Activated CD8-positive, alpha-beta memory T cell treated with anti-CD3 and anti-CD28 coated beads, Interleukin-2, amount 10 ng/mL, durations not matched to agents 7 days and 5 days (primary cell): ENCODE results near the gene DNAL1. TPM values are rescaled to one million over a fixed set of nuclear protein-coding genes. Genes with fewer than 3 reads are reported as not detected.
"Not testable (repeated sequence)": the region's sequence is repeated elsewhere in the genome, so short reads cannot be mapped to it uniquely, and the experiment has no call there.

Experiments
- ATAC-seq: fragments of 150-1000 bp; cut with Tn5 transposase; one replicate; pipeline ENCODE4 v1.10.0; 2021; ENCODE audit warnings: moderate library complexity
- CTCF ChIA-PET: fragments of 350-600 bp; sonication (Branson Sonifier 250); formaldehyde crosslinking; loops from one replicate; lab custom pipeline; 2021; ENCODE audit warnings: antibody characterized with exemption; lab: Charles Lee
- DNase-seq: peaks from one replicate; pipeline ENCODE4 v3.0.0-alpha.2; 2020
- H3K27ac Mint-ChIP-seq: one replicate; pipeline ENCODE4 v1.8.0; 2021; ENCODE audit warnings: mild to moderate bottlenecking, mixed read lengths
- H3K27me3 Mint-ChIP-seq: one replicate; pipeline ENCODE4 v1.8.0; 2021; ENCODE audit warnings: mixed read lengths
- H3K36me3 Mint-ChIP-seq: one replicate; pipeline ENCODE4 v1.8.0; 2021; ENCODE audit warnings: mild to moderate bottlenecking, mixed read lengths
- H3K4me1 Mint-ChIP-seq: one replicate; pipeline ENCODE4 v1.8.0; 2021; ENCODE audit warnings: mixed read lengths
- H3K4me3 Mint-ChIP-seq: one replicate; pipeline ENCODE4 v1.8.0; 2021; ENCODE audit warnings: mild to moderate bottlenecking, moderate library complexity, mixed read lengths
- H3K9me3 Mint-ChIP-seq: one replicate; pipeline ENCODE4 v1.8.0; 2022; ENCODE audit warnings: low read depth, mixed read lengths
- total RNA-seq, 2 experiments: library from RNA; stranded (reverse); gene quantifications; one replicate each; pipeline ENCODE4 v1.2.3, GENCODE V29; 2021

Gene DNAL1
- total RNA-seq, 2 experiments from 2014 or later: 8.8 to 9.1 TPM

DNA sequence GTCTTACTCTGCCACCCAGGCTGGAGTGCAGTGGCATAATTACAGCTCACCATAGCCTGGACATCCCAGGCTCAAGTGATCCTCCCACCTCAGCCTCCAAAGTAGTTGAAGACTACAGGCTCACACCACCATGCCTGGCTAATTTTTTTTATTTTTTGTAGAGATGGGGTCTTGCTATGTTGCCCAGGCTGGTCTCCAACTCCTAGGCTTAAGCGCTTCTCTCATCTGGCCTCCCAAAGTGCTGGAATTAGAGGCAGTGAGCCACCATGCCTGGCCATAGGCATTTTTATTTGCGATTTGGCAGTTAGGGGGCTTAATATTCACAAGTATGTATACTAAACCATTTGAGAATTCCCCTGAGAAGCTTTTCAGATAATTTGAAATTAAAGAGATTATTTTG is 50.3 kb downstream of the DNAL1 start:
- DNase-seq: no peak

GRCh38 chr14:73695997-73696396 is 51.2 kb downstream of the DNAL1 start:
- ATAC-seq (peak; percentile 46), DNase-seq (no peak)
- Mint-ChIP-seq H3K36me3 (peaks cover 5% of the 10 kb centered on the region), H3K27me3 (no peaks in the 10 kb centered on the region), H3K27ac (peak overlapping the region; percentile 89), H3K9me3 (no peaks in the 10 kb centered on the region), H3K4me3 (peak overlapping the region; percentile 51), H3K4me1 (peaks cover 32% of the 10 kb centered on the region)
- CTCF ChIA-PET: interaction anchor here (1.1 kb wide), 1 partner anchor 16 kb away, joined by 3 read pairs; no protein-coding TSS in a partner anchor

More for the DNA sequence above, 50.3 kb downstream of the DNAL1 start:
- Mint-ChIP-seq H3K9me3 (no peaks in the 10 kb centered on the region), H3K4me3 (no peak overlapping the region), H3K27me3 (no peaks in the 10 kb centered on the region), H3K4me1 (peaks cover 25% of the 10 kb centered on the region), H3K36me3 (peaks cover 5% of the 10 kb centered on the region), H3K27ac (no peak overlapping the region)
- ATAC-seq: no peak
- CTCF ChIA-PET: interaction anchor here (0.9 to 2.4 kb wide), 4 partner anchors 9 to 130 kb away, joined by 3 to 7 read pairs (median 4); no protein-coding TSS in a partner anchor

GRCh38 chr14:73696466-73697400 is 51.9 kb downstream of the DNAL1 start:
- CTCF ChIA-PET: interaction anchor here (1.1 kb wide), 1 partner anchor 15 kb away, joined by 3 read pairs; no protein-coding TSS in a partner anchor
- peak overlapping the region; percentile 51 for H3K4me3 Mint-ChIP-seq
- H3K36me3 Mint-ChIP-seq: peaks cover 5% of the 10 kb centered on the region
- peak; percentile 96 for ATAC-seq
- H3K4me1 Mint-ChIP-seq: peaks cover 35% of the 10 kb centered on the region
- H3K27me3 Mint-ChIP-seq: no peaks in the 10 kb centered on the region
- no peaks in the 10 kb centered on the region for H3K9me3 Mint-ChIP-seq
- peak overlapping the region; percentile 89 for H3K27ac Mint-ChIP-seq
- no peak for DNase-seq

DNA sequence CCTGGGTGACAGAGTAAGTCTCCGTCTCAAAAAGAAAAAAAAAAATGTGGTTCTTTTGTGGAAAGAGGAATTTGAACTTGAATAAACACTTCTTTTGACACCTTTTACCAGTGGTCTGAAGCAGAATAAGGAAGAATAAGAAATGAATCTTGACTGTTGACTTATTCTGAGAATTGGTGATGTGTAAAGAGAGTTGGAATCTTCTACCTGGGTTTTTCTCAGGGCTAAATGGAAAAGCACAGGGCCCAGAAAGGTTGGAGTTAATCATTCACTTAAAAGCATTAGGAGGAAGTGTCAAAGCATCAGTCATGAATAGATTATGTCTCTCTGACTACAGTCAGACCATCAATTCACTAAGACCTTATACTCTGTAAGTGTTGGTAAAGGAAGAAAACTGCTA is 55.5 kb downstream of the DNAL1 start:
- Mint-ChIP-seq H3K27ac (no peak overlapping the region), H3K4me1 (peaks cover 35% of the 10 kb centered on the region), H3K27me3 (no peaks in the 10 kb centered on the region), H3K36me3 (peaks cover 5% of the 10 kb centered on the region), H3K4me3 (no peak overlapping the region), H3K9me3 (no peaks in the 10 kb centered on the region)
- no peak for ATAC-seq
- DNase-seq: no peak
- CTCF ChIA-PET: no interaction called here

DNA sequence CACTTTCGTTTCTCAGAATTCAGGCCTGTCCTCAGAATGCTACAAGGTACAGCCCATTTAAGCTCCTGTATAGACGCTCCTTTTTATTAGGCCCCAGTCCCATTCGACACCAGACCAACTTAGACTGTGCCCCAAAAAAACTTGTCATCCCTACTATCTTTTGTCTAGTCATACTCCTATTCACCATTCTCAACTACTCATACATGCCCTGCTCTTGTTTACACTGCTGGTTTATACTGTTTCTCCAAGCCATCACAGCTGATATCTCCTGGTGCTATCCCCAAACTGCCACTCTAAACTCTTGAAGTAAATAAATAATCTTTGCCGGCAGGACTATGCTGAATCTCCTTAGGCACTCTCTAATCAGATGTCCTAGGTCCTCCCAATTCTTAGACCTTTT is 63.3 kb downstream of the DNAL1 start:
- H3K9me3 Mint-ChIP-seq, H3K27ac Mint-ChIP-seq, DNase-seq, CTCF ChIA-PET, H3K4me3 Mint-ChIP-seq, ATAC-seq, H3K27me3 Mint-ChIP-seq: not testable (repeated sequence)
- H3K4me1 Mint-ChIP-seq: peaks cover 15% of the 10 kb centered on the region
- H3K36me3 Mint-ChIP-seq: peaks cover 11% of the 10 kb centered on the region

DNA sequence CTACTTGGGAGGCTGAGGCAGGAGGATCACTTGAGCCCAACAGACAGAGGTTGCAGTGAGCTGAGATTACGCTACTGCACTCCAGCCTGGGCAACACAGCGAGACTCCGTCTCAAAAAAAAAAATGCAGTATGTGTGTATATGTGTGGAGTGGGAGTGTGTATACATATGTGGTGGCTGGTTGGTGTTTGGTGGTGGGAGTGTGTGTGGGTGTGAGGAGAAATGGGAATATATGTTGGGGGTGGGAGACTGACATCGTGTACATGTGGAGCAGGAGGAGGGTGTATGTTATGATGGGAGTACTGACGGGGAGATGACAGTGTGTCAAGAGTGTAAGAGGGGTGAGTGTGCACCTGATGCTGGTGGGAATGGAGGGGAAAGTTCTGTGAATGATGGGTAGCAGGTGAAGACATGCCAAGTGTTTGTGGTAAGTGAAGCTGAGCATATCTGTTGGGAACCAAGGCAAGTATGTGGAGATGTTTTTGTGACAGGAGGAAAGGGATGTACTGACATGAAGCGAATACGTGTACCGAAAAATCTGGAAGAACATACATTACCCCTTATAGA is 65.2 kb downstream of the DNAL1 start:
- Mint-ChIP-seq H3K27ac (no peak overlapping the region), H3K36me3 (peaks cover 14% of the 10 kb centered on the region), H3K4me3 (peak overlapping the region; percentile 1), H3K9me3 (no peaks in the 10 kb centered on the region), H3K27me3 (no peaks in the 10 kb centered on the region), H3K4me1 (peaks cover 21% of the 10 kb centered on the region)
- DNase-seq (no peak), ATAC-seq (no peak)
- CTCF ChIA-PET: interaction anchor here (1.8 to 4.1 kb wide), 2 partner anchors 19 to 33 kb away, joined by 6 to 20 read pairs; no protein-coding TSS in a partner anchor

GRCh38 chr14:73710737-73711136 is 66.0 kb downstream of the DNAL1 start:
- Mint-ChIP-seq H3K4me1 (peaks cover 21% of the 10 kb centered on the region), H3K4me3 (no peak overlapping the region), H3K36me3 (peaks cover 18% of the 10 kb centered on the region), H3K27ac (no peak overlapping the region), H3K9me3 (no peaks in the 10 kb centered on the region), H3K27me3 (no peaks in the 10 kb centered on the region)
- no peak for DNase-seq
- CTCF ChIA-PET: interaction anchor here (1.5 to 4.1 kb wide), 3 partner anchors 18 to 48 kb away, joined by 4 to 20 read pairs (median 6); no protein-coding TSS in a partner anchor
- ATAC-seq: no peak

DNA sequence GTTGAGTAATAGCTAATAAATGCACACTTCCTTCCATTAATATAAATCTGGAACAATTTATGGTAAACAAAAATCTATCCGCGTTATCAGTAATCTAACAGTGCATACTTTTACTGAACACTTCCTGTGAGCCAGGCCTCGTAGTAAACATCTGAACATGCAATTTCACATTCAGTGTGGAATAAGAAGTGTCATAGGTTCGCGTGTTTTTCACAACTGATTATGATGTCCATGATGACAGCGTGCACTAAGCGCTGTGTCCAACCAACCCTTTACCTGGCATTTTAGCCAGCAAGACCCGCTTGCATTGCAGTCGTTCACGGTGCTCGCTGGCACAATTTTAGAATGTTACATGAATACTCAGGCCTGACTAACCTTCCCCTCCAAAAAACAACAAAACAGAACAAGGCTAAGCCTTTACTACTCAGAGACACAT is 67.3 kb downstream of the DNAL1 start:
- H3K27ac Mint-ChIP-seq: peak overlapping the region; percentile 95
- peak overlapping the region; percentile 96 for H3K4me3 Mint-ChIP-seq
- CTCF ChIA-PET: interaction anchor here (0.8 to 4.1 kb wide), 12 partner anchors 9 to 204 kb away, joined by 3 to 20 read pairs (median 3); no protein-coding TSS in a partner anchor
- H3K9me3 Mint-ChIP-seq: no peaks in the 10 kb centered on the region
- no peaks in the 10 kb centered on the region for H3K27me3 Mint-ChIP-seq
- peaks cover 19% of the 10 kb centered on the region for H3K4me1 Mint-ChIP-seq
- DNase-seq (no peak), ATAC-seq (peak; percentile 5)
- H3K36me3 Mint-ChIP-seq: peaks cover 27% of the 10 kb centered on the region

DNA sequence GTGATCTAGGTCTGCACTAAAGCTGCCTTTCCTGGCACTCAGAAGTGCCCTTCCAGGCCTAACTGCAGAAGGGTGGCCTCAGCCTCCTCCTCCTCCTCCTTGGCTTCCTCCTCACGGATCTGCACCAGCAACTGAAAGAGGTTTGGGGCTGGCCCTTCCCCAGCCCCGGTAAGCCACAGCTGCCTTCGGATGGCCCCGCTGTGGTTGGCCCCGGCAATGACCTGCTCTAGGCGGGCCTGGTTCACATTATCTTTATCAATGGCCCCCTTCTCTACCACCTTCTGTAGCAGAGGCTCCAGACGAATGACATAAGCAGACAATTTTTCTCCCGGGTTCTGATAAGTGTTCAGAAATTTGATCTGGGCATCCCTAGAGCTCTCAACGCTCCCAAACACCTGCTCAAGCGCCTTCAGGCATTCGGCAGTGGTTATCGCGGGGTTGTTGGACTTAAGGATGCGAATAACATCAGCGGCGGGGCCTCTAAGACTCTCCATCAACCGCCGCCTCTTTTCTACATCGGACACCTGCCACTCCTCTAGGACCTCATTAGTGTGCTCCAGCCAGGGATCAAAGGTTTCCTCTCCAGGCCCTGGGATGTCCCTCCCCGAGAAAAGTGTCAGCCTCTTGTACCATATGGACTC is 67.9 kb downstream of the DNAL1 start:
- no peaks in the 10 kb centered on the region for H3K27me3 Mint-ChIP-seq
- peak overlapping the region; percentile 95 for H3K27ac Mint-ChIP-seq
- CTCF ChIA-PET: interaction anchor here (1.1 to 4.1 kb wide), 12 partner anchors 8 to 142 kb away, joined by 3 to 20 read pairs (median 4); a partner anchor contains a TSS
- peaks cover 27% of the 10 kb centered on the region for H3K36me3 Mint-ChIP-seq
- peak; percentile 68 for DNase-seq
- no peaks in the 10 kb centered on the region for H3K9me3 Mint-ChIP-seq
- H3K4me1 Mint-ChIP-seq: peaks cover 19% of the 10 kb centered on the region
- ATAC-seq: peak; percentile 21
- peak overlapping the region; percentile 96 for H3K4me3 Mint-ChIP-seq

GRCh38 chr14:73713206-73713802 is 68.5 kb downstream of the DNAL1 start:
- CTCF ChIA-PET: interaction anchor here (1.1 to 4.1 kb wide), 9 partner anchors 14 to 143 kb away, joined by 3 to 20 read pairs (median 5); a partner anchor contains a TSS
- peak overlapping the region; percentile 96 for H3K4me3 Mint-ChIP-seq
- H3K9me3 Mint-ChIP-seq: no peaks in the 10 kb centered on the region
- H3K27me3 Mint-ChIP-seq: no peaks in the 10 kb centered on the region
- H3K4me1 Mint-ChIP-seq: peaks cover 19% of the 10 kb centered on the region
- DNase-seq (no peak), ATAC-seq (no peak)
- peak overlapping the region; percentile 95 for H3K27ac Mint-ChIP-seq
- peaks cover 31% of the 10 kb centered on the region for H3K36me3 Mint-ChIP-seq

GRCh38 chr14:73713803-73714655 is 69.2 kb downstream of the DNAL1 start, which contains the start of gene PNMA1:
TSS of gene PNMA1 (minus strand) at chr14:73714384. CDS start at chr14:73713639, 745 bp downstream.
- DNase-seq: peak; percentile 92
- H3K9me3 Mint-ChIP-seq: no peaks in the 10 kb centered on the region
- no peaks in the 10 kb centered on the region for H3K27me3 Mint-ChIP-seq
- H3K36me3 Mint-ChIP-seq: peaks cover 32% of the 10 kb centered on the region
- CTCF ChIA-PET: interaction anchor here (0.8 to 4.1 kb wide), 8 partner anchors 14 to 144 kb away, joined by 3 to 20 read pairs (median 4); a partner anchor contains a TSS
- H3K4me1 Mint-ChIP-seq: peaks cover 19% of the 10 kb centered on the region
- ATAC-seq: peak; percentile 79
- peak within 1 kb of the TSS; percentile 95 for H3K27ac Mint-ChIP-seq
- peak within 1 kb of the TSS; percentile 96 for H3K4me3 Mint-ChIP-seq
